GM23338 (cell line): ENCODE measurements around the gene TRIM25. TPM values are rescaled to one million over a fixed set of nuclear protein-coding genes. Genes with fewer than 3 reads are reported as not detected.

Experiments used
- ATAC-seq: fragments of 200-7000 bp; cut with Tn5 transposase; 3 replicates; pipeline ENCODE4 v1.9.1; 2020
- DNase-seq: peaks from one replicate; pipeline ENCODE4 v3.0.0-alpha.2; 2015; ENCODE audit warnings: low spot score
- H2AFZ ChIP-seq: fragments of 200-600 bp; sonication (generic); 2 replicates; pipeline ENCODE4 v1.8.0; 2016; ENCODE audit warnings: antibody characterized with exemption, mild to moderate bottlenecking, moderate library complexity
- H3F3A ChIP-seq: fragments of 200-600 bp; sonication (generic); replicated peaks from 2 replicates; pipeline ENCODE4 v1.8.0; 2017; ENCODE audit warnings: antibody characterized with exemption, mixed run types, low read depth
- H3K27ac ChIP-seq: fragments of 200-600 bp; sonication (generic); 2 replicates; pipeline ENCODE4 v1.6.1; 2016; ENCODE audit warnings: low read depth
- H3K27me3 ChIP-seq: fragments of 200-600 bp; sonication (generic); 2 replicates; pipeline ENCODE4 v1.8.0; 2016; ENCODE audit warnings: mild to moderate bottlenecking, mixed run types, moderate library complexity; ENCODE audit not compliant: insufficient read depth
- H3K36me3 ChIP-seq: fragments of 200-600 bp; sonication (generic); 2 replicates; pipeline ENCODE4 v1.8.0; 2016; ENCODE audit warnings: mild to moderate bottlenecking; ENCODE audit not compliant: insufficient read depth
- H3K4me1 ChIP-seq: fragments of 200-600 bp; sonication (generic); 2 replicates; pipeline ENCODE4 v1.8.0; 2016; ENCODE audit warnings: mild to moderate bottlenecking, moderate library complexity; ENCODE audit not compliant: insufficient read depth
- H3K4me2 ChIP-seq: fragments of 200-600 bp; sonication (generic); 2 replicates; pipeline ENCODE4 v1.7.1; 2017; ENCODE audit warnings: mixed run types
- H3K4me3 ChIP-seq: fragments of 200-600 bp; sonication (generic); 2 replicates; pipeline ENCODE4 v1.6.1; 2016; ENCODE audit warnings: mixed run types
- H3K79me2 ChIP-seq: fragments of 200-600 bp; sonication (generic); replicated peaks from 2 replicates; pipeline ENCODE4 v1.8.0; 2017; ENCODE audit warnings: mild to moderate bottlenecking; ENCODE audit not compliant: insufficient read depth
- H3K9me2 ChIP-seq: fragments of 200-600 bp; sonication (generic); 2 replicates; pipeline ENCODE4 v1.8.0; 2017; ENCODE audit not compliant: insufficient read depth
- H4K20me1 ChIP-seq: fragments of 200-600 bp; sonication (generic); replicated peaks from 2 replicates; pipeline ENCODE4 v1.8.0; 2017; ENCODE audit warnings: mild to moderate bottlenecking; ENCODE audit not compliant: insufficient read depth
- H3K27ac Mint-ChIP-seq: 2 replicates; pipeline ENCODE4 v1.8.0; 2020; ENCODE audit warnings: inconsistent platforms, mild to moderate bottlenecking, moderate library complexity, mixed read lengths
- H3K27me3 Mint-ChIP-seq: 3 replicates; pipeline ENCODE4 v1.8.0; 2022; ENCODE audit warnings: low read depth, mild to moderate bottlenecking, moderate library complexity, mixed read lengths, inconsistent platforms; ENCODE audit not compliant: insufficient read depth, poor library complexity
- H3K36me3 Mint-ChIP-seq: 3 replicates; pipeline ENCODE4 v1.8.0; 2021; ENCODE audit warnings: low read depth, mild to moderate bottlenecking, inconsistent platforms, moderate library complexity, mixed read lengths
- H3K4me1 Mint-ChIP-seq: 3 replicates; pipeline ENCODE4 v1.8.0; 2020; ENCODE audit warnings: mild to moderate bottlenecking, inconsistent platforms, mixed read lengths
- H3K4me3 Mint-ChIP-seq: 3 replicates; pipeline ENCODE4 v1.8.0; 2021; ENCODE audit warnings: moderate library complexity, mild to moderate bottlenecking, inconsistent platforms, mixed read lengths
- H3K9me3 Mint-ChIP-seq: 3 replicates; pipeline ENCODE4 v1.8.0; 2020; ENCODE audit warnings: moderate library complexity, mild to moderate bottlenecking, inconsistent platforms, mixed read lengths
- CREB1 ChIP-seq: fragments of 250-450 bp; sonication (Bioruptor Pico); IDR thresholded peaks from 2 replicates; pipeline ENCODE4 v1.5.0; 2020; ENCODE audit warnings: low read depth, mild to moderate bottlenecking, moderate library complexity
- ETS1 ChIP-seq: IDR thresholded peaks from 2 replicates; pipeline ENCODE4 v1.6.1; 2016; ENCODE audit warnings: antibody characterized with exemption
- EZH2 ChIP-seq: fragments of 200-600 bp; sonication (generic); IDR thresholded peaks from one replicate; pipeline ENCODE4 v1.8.0; 2017; ENCODE audit warnings: antibody characterized with exemption, mild to moderate bottlenecking, low read depth; ENCODE audit not compliant: unreplicated experiment
- EZH2phosphoT487 ChIP-seq: fragments of 200-600 bp; sonication (generic); IDR thresholded peaks from one replicate; pipeline ENCODE4 v1.8.1; 2018; ENCODE audit warnings: antibody characterized with exemption; ENCODE audit not compliant: unreplicated experiment
- JUNB ChIP-seq: IDR thresholded peaks from one replicate; pipeline ENCODE4 v1.6.1; 2016; ENCODE audit warnings: antibody characterized with exemption; ENCODE audit not compliant: unreplicated experiment
- NANOG ChIP-seq: IDR thresholded peaks from 2 replicates; pipeline ENCODE4 v1.6.1; 2016; ENCODE audit warnings: antibody characterized with exemption, borderline replicate concordance
- POLR2AphosphoS5 ChIP-seq: IDR thresholded peaks from 2 replicates; pipeline ENCODE4 v1.6.1; 2016; ENCODE audit warnings: antibody characterized with exemption, low read depth
- REST ChIP-seq: IDR thresholded peaks from one replicate; pipeline ENCODE4 v1.6.1; 2018; ENCODE audit warnings: antibody characterized with exemption; ENCODE audit not compliant: unreplicated experiment
- STAT1 ChIP-seq: IDR thresholded peaks from one replicate; pipeline ENCODE4 v1.6.1; 2016; ENCODE audit warnings: antibody characterized with exemption; ENCODE audit not compliant: unreplicated experiment
- ZNF114 ChIP-seq: fragments of 250-450 bp; sonication (Bioruptor Pico); IDR thresholded peaks from 2 replicates; pipeline ENCODE4 v1.5.0; 2020; ENCODE audit warnings: mild to moderate bottlenecking, moderate library complexity
- ZNF331 ChIP-seq: fragments of 250-450 bp; sonication (Bioruptor Pico); IDR thresholded peaks from 2 replicates; pipeline ENCODE4 v1.5.0; 2020; ENCODE audit warnings: low read depth, mild to moderate bottlenecking, moderate library complexity
- ZNF462 ChIP-seq: fragments of 250-450 bp; sonication (Bioruptor Pico); IDR thresholded peaks from 2 replicates; pipeline ENCODE4 v1.5.0; 2020; ENCODE audit warnings: mild to moderate bottlenecking, moderate library complexity
- polyA plus RNA-seq: library from polyadenylated mRNA; unstranded; fragments of >200 nt; fragmentation: Nextera tagmentation; extraction: Ambion mirVana; gene quantifications from 2 replicates; pipeline ENCODE4 v1.2.1, GENCODE V29; 2016
- total RNA-seq: library from RNA; depleted of rRNA; stranded (reverse); fragments of >200 nt; shearing (Covaris generic); gene quantifications from 2 replicates; pipeline ENCODE4 v1.2.3, GENCODE V29; 2014
- TF ChIP-seq, protein P1 (sequence below), 2 experiments: fragments of 200-600 bp in 1 of 2; sonication (generic) in 1 of 2; conservative IDR thresholded peaks; 2 replicates each; pipeline versions ENCODE4 v1.5.1 to v1.6.1; 2016 to 2017; ENCODE audit warnings: antibody characterized with exemption in 2 of 2, low read depth in 2 of 2, mild to moderate bottlenecking in 2 of 2, moderate library complexity in 1 of 2

TRIM25 gene
- total and polyA plus RNA-seq, 2 experiments from 2014 or later, result 19.6 to 36.2 TPM

DNA sequence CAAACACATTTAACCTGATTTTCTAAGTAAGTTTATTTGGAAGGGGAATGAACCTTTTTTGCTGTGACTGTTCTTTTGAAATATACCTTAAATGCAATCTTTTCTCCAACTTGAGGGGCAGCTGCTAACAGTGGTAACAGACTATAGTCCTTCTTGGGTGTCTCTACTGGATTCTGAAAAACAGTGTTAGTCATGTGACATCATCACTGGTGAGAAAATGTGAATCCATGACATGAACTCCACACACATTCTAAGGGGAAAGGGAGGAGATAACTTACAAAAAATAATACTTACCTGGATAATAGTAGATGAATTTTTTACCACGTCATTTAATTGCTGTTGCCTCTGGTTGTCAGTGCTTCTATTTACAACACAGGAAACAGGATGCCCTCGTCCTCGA lies 35.7 kb upstream of the TRIM25 start:
- H3K36me3 ChIP-seq, result no peaks in the 10 kb centered on the region
- no peak overlapping the region for H3K27ac ChIP-seq
- H3K4me1 ChIP-seq, result no peaks in the 10 kb centered on the region
- no peaks in the 10 kb centered on the region for H3K9me2 ChIP-seq
- H3K27me3 Mint-ChIP-seq, result peaks cover 5% of the 10 kb centered on the region
- H3K79me2 ChIP-seq, result peaks cover 14% of the 10 kb centered on the region
- H3K27ac Mint-ChIP-seq, result no peak overlapping the region
- no peaks in the 10 kb centered on the region for H3K4me1 Mint-ChIP-seq
- H3K4me3 Mint-ChIP-seq, result no peak overlapping the region
- DNase-seq (no peak), ATAC-seq (no peak)
- no peaks in the 10 kb centered on the region for H3K27me3 ChIP-seq
- no peak for TF ChIP-seq STAT1
- no peak for TF ChIP-seq ETS1
- no peak for TF ChIP-seq POLR2AphosphoS5
- TF ChIP-seq JUNB, result no peak
- TF ChIP-seq, protein P1, sequence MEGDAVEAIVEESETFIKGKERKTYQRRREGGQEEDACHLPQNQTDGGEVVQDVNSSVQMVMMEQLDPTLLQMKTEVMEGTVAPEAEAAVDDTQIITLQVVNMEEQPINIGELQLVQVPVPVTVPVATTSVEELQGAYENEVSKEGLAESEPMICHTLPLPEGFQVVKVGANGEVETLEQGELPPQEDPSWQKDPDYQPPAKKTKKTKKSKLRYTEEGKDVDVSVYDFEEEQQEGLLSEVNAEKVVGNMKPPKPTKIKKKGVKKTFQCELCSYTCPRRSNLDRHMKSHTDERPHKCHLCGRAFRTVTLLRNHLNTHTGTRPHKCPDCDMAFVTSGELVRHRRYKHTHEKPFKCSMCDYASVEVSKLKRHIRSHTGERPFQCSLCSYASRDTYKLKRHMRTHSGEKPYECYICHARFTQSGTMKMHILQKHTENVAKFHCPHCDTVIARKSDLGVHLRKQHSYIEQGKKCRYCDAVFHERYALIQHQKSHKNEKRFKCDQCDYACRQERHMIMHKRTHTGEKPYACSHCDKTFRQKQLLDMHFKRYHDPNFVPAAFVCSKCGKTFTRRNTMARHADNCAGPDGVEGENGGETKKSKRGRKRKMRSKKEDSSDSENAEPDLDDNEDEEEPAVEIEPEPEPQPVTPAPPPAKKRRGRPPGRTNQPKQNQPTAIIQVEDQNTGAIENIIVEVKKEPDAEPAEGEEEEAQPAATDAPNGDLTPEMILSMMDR (conservative IDR thresholded peaks at IDR 0.05; ENCODE audit: low read depth in 2 of 2), result no peak
- TF ChIP-seq EZH2, result no peak
- TF ChIP-seq CREB1 (CRISPR knock-in tag), result no peak
- no peak for TF ChIP-seq NANOG
- TF ChIP-seq ZNF331 (CRISPR knock-in tag), result no peak
- no peak for TF ChIP-seq REST
- no peak for TF ChIP-seq ZNF462 (CRISPR knock-in tag)
- no peak for TF ChIP-seq ZNF114 (CRISPR knock-in tag)
- no peak for TF ChIP-seq EZH2phosphoT487
- no peaks in the 10 kb centered on the region; the same call in 1 of the 2 replicates for H4K20me1 ChIP-seq
- no peak overlapping the region for H2AFZ ChIP-seq
- H3K36me3 Mint-ChIP-seq, result peaks cover 47% of the 10 kb centered on the region
- no peaks in the 10 kb centered on the region for H3K9me3 Mint-ChIP-seq
- no peaks in the 10 kb centered on the region for H3F3A ChIP-seq
- no peak overlapping the region for H3K4me3 ChIP-seq
- no peak overlapping the region for H3K4me2 ChIP-seq
